Stimulated activated naive CD4-positive, alpha-beta T cell treated with Interleukin-2 at 50 U/mL for 16 hours (primary cell): Measurements from ENCODE around the gene KRTAP10-7.
"Not testable (repeated sequence)": the region's sequence is repeated elsewhere in the genome, so short reads cannot be mapped to it uniquely, and the experiment has no call there.

Experiments
- DNase-seq: peaks from one replicate; lab custom pipeline; 2025; lab: John Stamatoyannopoulos, UW

KRTAP10-7 gene

GRCh38 chr21:44590897-44591800 is 9.2 kb upstream of the KRTAP10-7 start:
- DNase-seq: not testable (repeated sequence)

- DNase-seq: not testable (repeated sequence)
Measured at GRCh38 chr21:44591801-44592130, 8.6 kb upstream of the KRTAP10-7 start.

- no peak for DNase-seq
Measured at GRCh38 chr21:44592446-44593311, 7.7 kb upstream of the KRTAP10-7 start, which contains the start of gene KRTAP10-6. Gene KRTAP10-6, minus strand, starts transcription at chr21:44592505. Its CDS starts 21 bp downstream, at chr21:44592484.

GRCh38 chr21:44593598-44594405 is 6.6 kb upstream of the KRTAP10-7 start:
- no peak for DNase-seq

- DNase-seq: no peak
Measured at GRCh38 chr21:44594406-44594916, 5.9 kb upstream of the KRTAP10-7 start.

GRCh38 chr21:44595524-44595923 is 4.9 kb upstream of the KRTAP10-7 start:
- DNase-seq: no peak

GRCh38 chr21:44596068-44596725 is 4.2 kb upstream of the KRTAP10-7 start:
- DNase-seq: no peak

GRCh38 chr21:44598061-44598460 is 2.3 kb upstream of the KRTAP10-7 start:
- no peak for DNase-seq

GRCh38 chr21:44599264-44600029 is 950 bp upstream of the KRTAP10-7 start:
- DNase-seq: no peak

- DNase-seq: not testable (repeated sequence)
Measured at GRCh38 chr21:44601091-44601490, 694 bp downstream of the KRTAP10-7 start.

- no peak for DNase-seq
Measured at GRCh38 chr21:44601596-44602462, 1.4 kb downstream of the KRTAP10-7 start.

GRCh38 chr21:44602463-44602850 is 2.1 kb downstream of the KRTAP10-7 start:
- no peak for DNase-seq

GRCh38 chr21:44603109-44603875 is 2.9 kb downstream of the KRTAP10-7 start:
- no peak for DNase-seq

GRCh38 chr21:44603911-44604310 is 3.5 kb downstream of the KRTAP10-7 start:
- no peak for DNase-seq

- no peak for DNase-seq
Measured at GRCh38 chr21:44606495-44606894, 6.1 kb downstream of the KRTAP10-7 start.

GRCh38 chr21:44609193-44609592 is 8.8 kb downstream of the KRTAP10-7 start:
- no peak for DNase-seq

- not testable (repeated sequence) for DNase-seq
Measured at GRCh38 chr21:44610157-44610843, 9.9 kb downstream of the KRTAP10-7 start.

- no peak for DNase-seq
Measured at GRCh38 chr21:44611551-44611950, 11.2 kb downstream of the KRTAP10-7 start.
